AG09319 (cell line): ENCODE data around the gene OPCML.

Source experiments
- DNase-seq: peaks from one replicate; pipeline ENCODE4 v3.0.0-alpha.2; 2010; ENCODE audit warnings: low read depth; ENCODE audit errors: extremely low read depth
- CTCF ChIP-seq: IDR thresholded peaks from 2 replicates; pipeline ENCODE4 v1.5.1; 2011; ENCODE audit warnings: low read depth, mild to moderate bottlenecking, inconsistent platforms, low read length, moderate library complexity

OPCML gene

GRCh38 chr11:132714859-132715440 is 817.4 kb downstream of the OPCML start:
- no peak for DNase-seq
- no peak for TF ChIP-seq CTCF

GRCh38 chr11:132712466-132712865 is 819.8 kb downstream of the OPCML start:
- TF ChIP-seq CTCF, result no peak

GRCh38 chr11:132704781-132705375 is 827.4 kb downstream of the OPCML start:
- no peak for DNase-seq
- no peak for TF ChIP-seq CTCF

More at GRCh38 chr11:132712466-132712865, 819.8 kb downstream of the OPCML start:
- no peak for DNase-seq

GRCh38 chr11:132692891-132693290 is 839.4 kb downstream of the OPCML start:
- no peak for TF ChIP-seq CTCF
- no peak for DNase-seq

GRCh38 chr11:132691848-132692550 is 840.3 kb downstream of the OPCML start:
- no peak for DNase-seq
- TF ChIP-seq CTCF, result no peak

GRCh38 chr11:132686886-132687285 is 845.4 kb downstream of the OPCML start:
- DNase-seq, result no peak
- no peak for TF ChIP-seq CTCF

- no peak for TF ChIP-seq CTCF
- peak; percentile 2 for DNase-seq
Observed at GRCh38 chr11:132685174-132685611, 847.1 kb downstream of the OPCML start.
